MG63 (cell line): ENCODE results near the gene TREH. TPM values are rescaled to one million over a fixed set of nuclear protein-coding genes. Genes with fewer than 3 reads are reported as not detected.

ENCODE experiments used
- DNase-seq: peaks from one replicate; pipeline ENCODE4 v3.0.0-alpha.2; 2020
- H3K27me3 ChIP-seq: fragments of 250-450 bp; sonication (Bioruptor Pico); 2 replicates; pipeline ENCODE4 v1.5.1; 2020; ENCODE audit warnings: mild to moderate bottlenecking, moderate library complexity
- H3K36me3 ChIP-seq: fragments of 250-450 bp; sonication (Bioruptor Pico); 2 replicates; pipeline ENCODE4 v1.5.1; 2020; ENCODE audit warnings: mild to moderate bottlenecking, moderate library complexity
- H3K4me3 ChIP-seq: fragments of 250-450 bp; sonication (Bioruptor Pico); 2 replicates; pipeline ENCODE4 v1.5.1; 2020; ENCODE audit warnings: mild to moderate bottlenecking, moderate library complexity
- H3K9me3 ChIP-seq: fragments of 250-450 bp; sonication (Bioruptor Pico); 2 replicates; pipeline ENCODE4 v1.5.1; 2020; ENCODE audit warnings: mild to moderate bottlenecking, moderate library complexity
- total RNA-seq: library from RNA; depleted of rRNA; stranded (reverse); fragments of >200 nt; shearing (Covaris generic); gene quantifications from 2 replicates; pipeline ENCODE4 v1.2.3, GENCODE V29; 2014; ENCODE audit warnings: low replicate concordance

The TREH gene
- total RNA-seq, 1 experiment from 2014 or later: not detected

DNA sequence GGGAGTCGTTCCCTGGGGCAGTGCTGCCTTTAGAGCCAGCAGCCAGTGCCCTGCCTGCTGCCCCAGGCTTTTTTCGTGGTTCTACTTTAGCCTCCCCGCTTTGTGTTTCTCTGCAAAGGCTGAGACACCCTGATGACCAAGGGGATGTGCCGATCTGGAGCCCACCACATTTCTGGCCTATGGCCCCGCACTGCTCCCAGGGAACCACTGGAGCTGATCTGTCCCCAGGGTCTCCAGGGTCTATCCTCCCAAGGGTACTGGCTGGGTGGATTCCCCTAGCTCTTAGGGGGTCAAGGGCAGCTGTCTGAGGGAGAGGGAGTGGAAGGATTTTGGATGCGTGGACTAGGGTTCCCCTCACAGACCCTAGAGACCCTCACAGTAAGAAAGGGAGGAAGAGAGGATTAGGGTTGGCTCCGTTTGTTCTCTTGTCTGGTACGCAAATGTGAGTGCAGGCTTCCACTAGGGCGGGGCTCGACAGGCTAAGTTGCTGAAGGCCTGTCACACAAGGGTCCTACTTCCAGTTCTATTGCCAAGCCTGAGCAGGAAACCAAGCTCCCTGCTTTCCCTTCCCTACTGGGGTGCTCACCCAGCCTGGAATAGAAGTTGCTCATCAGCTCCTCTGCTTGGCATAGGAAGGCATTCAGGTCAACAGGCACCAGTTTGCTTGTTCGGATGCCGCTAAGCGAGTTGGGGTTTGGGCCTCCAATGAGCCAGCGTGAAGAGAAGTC lies 19.3 kb downstream of the TREH start:
- no peaks in the 10 kb centered on the region for H3K9me3 ChIP-seq
- DNase-seq: no peak
- H3K27me3 ChIP-seq: no peaks in the 10 kb centered on the region
- no peak overlapping the region for H3K4me3 ChIP-seq
- H3K36me3 ChIP-seq: peaks cover 12% of the 10 kb centered on the region

DNA sequence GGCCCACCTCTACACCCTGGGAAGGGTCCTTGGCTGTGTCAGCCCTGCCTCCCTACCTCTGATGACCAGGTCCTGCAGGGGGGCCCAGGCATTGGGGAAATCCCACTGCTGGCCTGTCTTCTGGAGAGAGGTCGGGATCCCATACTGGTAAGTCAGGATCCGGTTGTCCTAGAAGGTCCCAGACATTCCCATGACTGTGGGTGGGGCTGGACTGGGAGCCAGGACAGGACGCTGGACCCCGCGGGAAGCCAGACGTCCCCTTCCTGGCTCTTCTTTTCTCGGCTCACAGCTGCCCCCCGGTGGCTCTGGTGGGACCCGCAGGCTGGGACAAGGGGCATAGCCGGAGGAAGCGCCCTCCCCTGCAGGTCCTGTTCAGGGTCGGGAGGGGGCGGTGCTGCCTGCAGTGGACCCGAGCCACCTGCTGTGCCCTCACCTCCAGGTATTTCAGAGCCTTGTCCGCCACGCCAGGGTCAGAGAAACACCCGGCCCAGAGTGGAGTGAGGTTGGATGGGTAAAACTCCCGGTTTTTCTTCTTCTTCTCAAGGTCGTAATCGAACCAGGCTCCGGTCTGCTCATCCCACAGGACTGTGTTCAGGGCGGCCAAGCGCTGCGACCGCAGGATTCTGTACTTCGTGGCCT lies 20.0 kb downstream of the TREH start:
- Histone ChIP-seq H3K36me3 (peaks cover 16% of the 10 kb centered on the region), H3K27me3 (no peaks in the 10 kb centered on the region), H3K4me3 (no peak overlapping the region), H3K9me3 (no peaks in the 10 kb centered on the region)
- DNase-seq: peak; percentile 82

DNA sequence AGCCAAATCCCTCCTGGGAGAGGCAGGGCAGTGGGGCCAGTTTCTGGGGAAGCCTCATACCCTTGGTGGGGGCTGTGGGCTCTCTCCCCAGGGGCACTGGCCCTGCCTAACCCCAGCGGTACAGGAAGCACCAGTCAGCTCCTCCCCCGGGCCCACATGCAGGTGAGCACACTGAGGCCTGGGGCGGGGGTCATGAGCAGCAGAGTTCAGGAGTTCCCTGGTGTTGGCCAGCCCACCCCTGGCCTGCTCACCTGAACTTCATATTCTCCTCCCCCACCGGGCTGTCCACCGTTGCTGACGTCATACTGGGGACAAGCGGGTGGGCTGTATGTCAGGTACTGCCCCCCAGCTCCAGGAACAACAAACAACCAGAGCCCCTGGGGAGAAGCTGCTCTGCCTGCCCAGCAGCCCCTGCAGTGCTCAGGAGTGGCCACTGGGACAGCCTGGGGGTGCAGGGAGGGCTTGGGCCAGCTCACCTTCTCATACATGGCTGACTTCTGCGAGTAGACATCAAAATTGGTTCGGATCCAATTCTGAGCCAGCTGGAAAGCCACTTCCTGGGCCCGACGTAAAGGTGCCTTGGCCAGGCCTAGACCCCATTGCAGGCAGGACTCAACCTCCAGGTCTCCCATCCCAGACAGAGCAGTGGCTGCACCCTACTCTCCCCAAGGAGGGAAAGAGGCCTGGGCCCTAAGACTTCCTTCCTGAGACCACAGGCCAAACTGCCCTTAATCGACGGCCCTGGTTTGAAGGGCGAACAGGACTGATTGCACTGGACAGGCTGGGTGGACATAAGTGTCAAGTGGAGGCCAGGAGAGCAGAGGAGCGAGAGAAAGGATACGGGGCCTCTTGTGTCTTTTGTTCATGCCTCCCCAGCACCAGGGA lies 20.8 kb downstream of the TREH start:
- Histone ChIP-seq H3K36me3 (peaks cover 17% of the 10 kb centered on the region), H3K27me3 (no peaks in the 10 kb centered on the region), H3K9me3 (no peaks in the 10 kb centered on the region), H3K4me3 (no peak overlapping the region)
- no peak for DNase-seq

DNA sequence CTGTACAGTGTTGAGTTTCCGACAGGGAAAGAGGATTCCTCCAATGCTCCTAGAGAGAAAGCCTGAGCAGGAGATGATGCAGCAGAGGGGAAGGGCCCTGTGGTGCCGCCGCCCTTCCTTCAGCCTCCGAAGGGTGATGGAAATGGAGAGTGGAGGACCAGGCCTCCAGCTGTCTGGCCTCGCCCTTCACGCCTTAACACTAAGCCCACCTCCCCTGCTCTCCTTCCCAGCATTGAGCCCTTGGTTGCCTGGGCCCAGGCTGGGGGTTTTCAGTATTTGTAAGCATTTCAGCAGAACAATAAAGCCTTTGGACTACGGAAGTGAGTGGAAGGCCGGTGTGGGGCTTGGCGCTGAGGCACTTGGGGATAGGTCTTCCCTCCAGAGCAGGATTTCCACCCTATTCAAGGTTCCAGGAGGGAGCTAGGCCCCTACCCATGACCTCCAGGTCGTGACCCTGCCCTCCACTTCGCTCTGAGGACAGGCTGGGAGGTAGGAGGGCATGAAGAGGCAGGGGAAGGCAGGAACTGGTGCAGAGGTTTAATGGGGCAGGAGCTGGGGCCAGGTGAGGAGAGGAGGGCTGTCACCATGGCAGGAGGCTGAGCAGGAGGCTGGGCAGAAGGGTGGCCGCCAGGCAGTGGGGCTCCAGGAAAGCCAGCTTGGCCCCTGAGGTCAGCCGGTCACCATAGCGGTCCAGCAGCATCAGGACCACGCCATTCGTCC lies 21.6 kb downstream of the TREH start:
- no peaks in the 10 kb centered on the region for H3K27me3 ChIP-seq

DNA sequence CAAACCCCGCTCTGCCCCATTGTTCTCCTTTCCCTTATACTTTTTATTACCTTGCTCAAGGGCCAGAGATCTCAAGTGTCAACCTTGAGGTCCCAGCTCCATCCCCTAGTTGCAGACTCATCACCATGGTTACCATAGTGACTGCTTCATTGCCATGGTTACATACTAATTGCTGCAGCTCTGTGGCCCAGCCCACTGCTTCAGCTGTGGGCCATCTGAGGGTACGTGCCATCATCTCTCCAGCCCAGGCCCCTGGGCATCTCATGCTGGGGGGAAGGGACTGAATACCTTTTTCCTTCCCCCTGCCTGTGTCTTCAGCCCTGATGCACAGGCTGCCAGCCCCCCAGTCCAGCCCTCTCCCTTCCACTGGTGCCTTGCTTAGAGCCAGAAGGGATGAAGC lies 22.2 kb downstream of the TREH start:
- DNase-seq: no peak
- no peaks in the 10 kb centered on the region for H3K27me3 ChIP-seq
- no peaks in the 10 kb centered on the region for H3K9me3 ChIP-seq
- peaks cover 25% of the 10 kb centered on the region for H3K36me3 ChIP-seq
- no peak overlapping the region for H3K4me3 ChIP-seq

More for the DNA sequence above, 21.6 kb downstream of the TREH start:
- H3K9me3 ChIP-seq: no peaks in the 10 kb centered on the region
- H3K36me3 ChIP-seq: peaks cover 20% of the 10 kb centered on the region
- H3K4me3 ChIP-seq: no peak overlapping the region
- DNase-seq: no peak

DNA sequence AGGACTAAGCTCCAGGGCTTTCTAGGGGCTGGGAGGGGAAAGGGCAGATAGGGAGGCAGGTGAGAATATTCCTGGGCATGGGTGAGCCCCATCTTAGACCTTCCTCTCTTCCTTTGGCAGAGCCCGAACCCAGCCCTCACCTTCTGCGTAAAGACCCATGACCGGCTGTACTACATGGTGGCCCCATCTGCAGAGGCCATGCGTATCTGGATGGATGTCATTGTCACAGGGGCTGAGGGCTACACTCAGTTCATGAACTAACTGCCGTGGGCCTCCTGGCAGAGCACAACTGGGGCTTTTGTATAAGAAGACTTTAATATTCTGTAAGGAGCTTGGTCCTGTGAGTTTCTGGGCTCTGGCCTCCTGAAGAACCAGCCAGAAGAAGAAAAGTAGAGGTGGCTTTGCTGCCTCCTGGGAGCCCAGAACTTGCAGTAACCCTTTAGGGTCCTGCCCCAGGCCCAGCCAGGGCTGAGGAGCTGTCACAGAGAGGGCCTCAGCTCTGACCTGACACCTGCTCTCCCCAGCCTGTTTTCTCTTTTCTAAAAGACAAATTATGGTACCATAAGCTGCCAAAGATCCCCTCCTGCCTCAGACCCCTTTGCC lies 22.8 kb downstream of the TREH start:
- no peak for DNase-seq
- Histone ChIP-seq H3K36me3 (peaks cover 29% of the 10 kb centered on the region), H3K27me3 (no peaks in the 10 kb centered on the region), H3K4me3 (no peak overlapping the region), H3K9me3 (no peaks in the 10 kb centered on the region)

DNA sequence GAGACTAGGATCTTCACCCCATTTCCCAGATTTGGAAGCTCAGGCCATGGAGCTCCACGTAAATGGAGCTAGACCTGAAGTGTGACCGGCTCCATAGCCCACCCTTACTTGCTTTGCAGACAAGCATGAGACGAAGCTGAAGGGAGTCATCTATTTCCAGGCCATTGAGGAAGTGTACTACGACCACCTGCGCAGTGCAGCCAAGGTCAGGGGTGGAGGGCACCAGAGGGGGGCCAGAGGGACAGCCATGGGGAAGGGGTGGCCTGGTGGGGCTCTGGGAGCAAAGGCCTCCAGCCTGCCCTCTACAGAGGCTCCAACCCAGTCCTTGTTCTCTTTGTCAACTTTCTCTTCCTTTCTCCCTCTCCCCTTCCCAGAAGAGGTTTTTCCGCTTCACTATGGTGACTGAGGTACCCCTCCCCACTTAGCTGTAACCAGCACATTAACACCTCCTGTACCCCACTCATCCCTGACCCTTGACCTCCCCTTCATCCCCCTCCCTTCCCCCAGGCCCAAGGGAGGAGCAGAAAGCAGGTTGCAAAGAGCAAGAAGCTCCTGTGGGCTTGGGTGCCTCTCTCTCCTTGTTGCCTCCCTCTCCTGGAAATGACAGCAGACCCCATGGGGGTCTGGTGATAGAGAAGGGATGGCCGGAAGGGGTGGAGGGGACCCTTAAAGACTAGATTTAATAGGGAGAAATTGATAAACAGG lies 23.8 kb downstream of the TREH start:
- no peak overlapping the region for H3K4me3 ChIP-seq
- H3K27me3 ChIP-seq: no peaks in the 10 kb centered on the region
- no peaks in the 10 kb centered on the region for H3K9me3 ChIP-seq
- no peak for DNase-seq
- peaks cover 35% of the 10 kb centered on the region for H3K36me3 ChIP-seq

DNA sequence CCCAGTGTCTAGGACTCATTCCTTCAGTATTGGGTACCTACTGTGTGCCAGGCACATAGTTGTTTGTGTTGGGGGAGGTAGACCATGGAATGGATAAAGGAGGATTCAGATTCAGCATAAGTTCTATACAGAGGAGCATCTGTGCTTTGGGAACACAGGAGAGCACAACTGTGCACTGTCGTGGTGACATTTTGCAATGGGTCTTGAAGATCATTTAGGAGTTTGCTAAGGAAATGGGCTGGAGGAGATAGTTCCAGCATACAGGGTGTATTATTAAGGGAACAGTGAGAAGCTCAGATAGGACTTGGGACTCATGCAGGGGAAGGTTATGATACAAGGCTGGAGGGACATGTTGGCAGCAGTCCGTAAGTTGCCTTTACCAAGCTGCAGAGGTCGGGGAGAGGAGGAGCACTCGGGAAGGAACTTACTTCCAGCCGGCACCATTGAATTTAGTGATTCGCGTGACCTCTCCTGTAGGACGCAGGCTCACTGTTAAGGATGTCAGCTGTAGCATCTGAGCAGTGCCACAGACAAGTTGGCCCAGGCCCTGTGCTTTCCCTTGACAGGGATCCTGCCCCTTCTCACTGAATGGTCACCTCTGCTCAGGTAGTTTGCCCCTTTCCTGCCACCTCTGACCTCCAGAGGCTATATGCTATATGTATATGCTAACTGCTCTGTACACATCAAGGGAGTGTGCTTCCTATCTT lies 25.6 kb downstream of the TREH start:
- no peak overlapping the region for H3K4me3 ChIP-seq
- H3K9me3 ChIP-seq: no peaks in the 10 kb centered on the region
- H3K27me3 ChIP-seq: no peaks in the 10 kb centered on the region
- peaks cover 50% of the 10 kb centered on the region for H3K36me3 ChIP-seq
- DNase-seq: no peak

DNA sequence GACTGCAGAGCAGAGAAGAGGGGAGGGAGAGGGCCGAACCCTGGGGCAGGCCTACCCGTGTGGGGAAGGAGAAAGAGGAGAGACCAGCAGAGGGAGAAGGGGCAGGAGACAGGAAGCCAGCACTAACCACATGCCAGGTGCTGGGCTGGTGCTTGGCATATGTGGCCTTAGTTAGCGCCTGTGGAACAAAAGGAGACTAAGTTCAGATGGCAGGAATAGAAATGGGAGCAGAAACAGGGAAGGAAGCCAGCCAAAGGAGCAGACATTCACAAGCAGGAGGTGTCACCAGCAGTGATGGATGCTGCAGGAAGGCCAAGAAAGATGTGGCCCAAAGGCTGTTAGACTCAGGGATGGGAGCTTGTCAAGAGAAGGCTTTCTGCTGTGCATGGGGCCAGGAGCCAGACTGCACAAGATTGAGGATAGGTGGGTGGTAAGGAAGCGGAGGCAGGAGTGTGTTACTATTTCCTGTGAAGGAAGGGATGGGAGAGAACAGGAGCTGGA lies 26.7 kb downstream of the TREH start:
- no peak overlapping the region for H3K4me3 ChIP-seq
- peaks cover 59% of the 10 kb centered on the region for H3K36me3 ChIP-seq
- no peaks in the 10 kb centered on the region for H3K9me3 ChIP-seq
- DNase-seq: no peak
- H3K27me3 ChIP-seq: no peaks in the 10 kb centered on the region

DNA sequence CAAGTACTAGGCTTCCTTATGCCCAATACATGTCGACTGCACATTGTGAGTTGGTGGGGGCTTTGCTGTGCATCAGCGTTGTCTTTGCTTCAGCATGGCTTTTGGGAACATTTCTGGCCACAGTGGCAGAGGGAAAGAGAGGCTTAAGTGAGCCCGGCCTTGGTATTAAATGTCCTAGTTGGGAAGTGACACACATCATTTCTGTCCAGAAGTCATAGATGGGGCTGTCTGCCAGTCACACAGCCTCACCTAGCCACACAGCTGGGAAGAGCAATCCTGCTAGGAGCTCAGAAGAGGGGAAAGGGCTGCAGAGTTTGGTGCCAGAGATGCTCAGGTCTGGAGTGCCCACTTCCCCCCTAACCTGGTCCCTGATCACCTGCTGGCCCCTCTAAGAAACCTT lies 27.6 kb downstream of the TREH start:
- peaks cover 68% of the 10 kb centered on the region for H3K36me3 ChIP-seq
- no peaks in the 10 kb centered on the region for H3K9me3 ChIP-seq
- no peak overlapping the region for H3K4me3 ChIP-seq
- H3K27me3 ChIP-seq: no peaks in the 10 kb centered on the region
- no peak for DNase-seq

DNA sequence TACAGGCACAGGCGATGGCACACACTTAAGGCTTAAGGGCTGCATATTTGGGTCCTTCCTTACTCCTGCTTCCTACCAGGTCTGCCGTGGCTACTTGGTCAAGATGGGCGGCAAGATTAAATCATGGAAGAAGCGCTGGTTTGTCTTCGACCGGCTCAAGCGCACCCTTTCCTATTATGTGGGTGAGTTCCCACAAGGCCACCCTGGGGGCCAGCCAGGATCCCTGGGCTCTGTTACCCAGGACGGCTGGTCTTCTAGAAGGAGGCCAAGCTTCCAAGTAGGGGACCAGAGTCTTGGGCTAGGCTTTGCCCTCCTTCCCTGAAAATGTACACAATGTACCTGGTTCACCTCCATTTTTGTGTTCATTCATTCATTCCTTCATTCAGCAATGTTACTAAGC lies 29.1 kb downstream of the TREH start:
- Histone ChIP-seq H3K27me3 (no peaks in the 10 kb centered on the region), H3K36me3 (peaks cover 67% of the 10 kb centered on the region), H3K4me3 (no peak overlapping the region), H3K9me3 (no peaks in the 10 kb centered on the region)
- DNase-seq: no peak

DNA sequence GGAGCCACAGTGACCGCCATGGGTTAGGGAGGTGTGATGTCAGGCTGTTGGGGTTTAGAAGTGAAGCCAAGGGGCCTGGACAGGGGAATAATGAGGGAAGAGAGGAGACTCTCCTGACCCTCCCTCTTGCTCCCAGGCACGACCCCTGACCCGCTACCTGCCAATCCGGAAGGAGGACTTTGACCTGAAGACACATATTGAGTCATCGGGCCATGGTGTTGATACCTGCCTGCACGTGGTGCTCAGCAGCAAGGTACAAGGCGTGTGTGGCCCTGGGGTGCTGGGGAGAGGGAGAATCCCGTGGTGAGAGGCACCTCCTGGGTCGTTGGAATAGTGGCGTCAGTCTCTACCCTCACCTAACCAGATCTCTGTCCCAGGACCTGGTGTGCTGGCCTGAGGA lies 29.5 kb downstream of the TREH start:
- H3K9me3 ChIP-seq: no peaks in the 10 kb centered on the region
- no peaks in the 10 kb centered on the region for H3K27me3 ChIP-seq
- DNase-seq: no peak
- no peak overlapping the region for H3K4me3 ChIP-seq
- peaks cover 63% of the 10 kb centered on the region for H3K36me3 ChIP-seq

DNA sequence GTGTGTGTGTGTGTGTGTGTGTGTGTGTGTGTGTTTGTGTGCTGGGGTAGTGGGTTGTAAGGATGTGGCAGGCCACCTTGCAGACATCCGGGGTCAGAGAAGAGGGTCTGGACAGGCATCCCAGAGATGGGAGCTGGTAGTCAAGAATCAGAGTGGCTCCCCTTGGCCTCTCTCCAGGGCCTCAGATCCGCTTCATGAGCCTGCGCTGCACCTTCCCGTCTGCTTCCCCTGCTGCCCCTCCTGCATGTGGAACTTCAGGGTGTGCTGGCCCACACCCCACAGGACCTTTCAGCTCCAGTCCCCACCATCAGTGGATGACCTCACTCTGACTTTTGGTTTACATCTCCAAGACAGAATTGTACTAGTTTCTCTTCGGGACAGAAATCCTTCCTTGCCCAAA lies 31.2 kb downstream of the TREH start:
- H3K27me3 ChIP-seq: no peaks in the 10 kb centered on the region
- H3K4me3 ChIP-seq: no peak overlapping the region
- DNase-seq: no peak
- no peaks in the 10 kb centered on the region for H3K9me3 ChIP-seq
- H3K36me3 ChIP-seq: peaks cover 60% of the 10 kb centered on the region

DNA sequence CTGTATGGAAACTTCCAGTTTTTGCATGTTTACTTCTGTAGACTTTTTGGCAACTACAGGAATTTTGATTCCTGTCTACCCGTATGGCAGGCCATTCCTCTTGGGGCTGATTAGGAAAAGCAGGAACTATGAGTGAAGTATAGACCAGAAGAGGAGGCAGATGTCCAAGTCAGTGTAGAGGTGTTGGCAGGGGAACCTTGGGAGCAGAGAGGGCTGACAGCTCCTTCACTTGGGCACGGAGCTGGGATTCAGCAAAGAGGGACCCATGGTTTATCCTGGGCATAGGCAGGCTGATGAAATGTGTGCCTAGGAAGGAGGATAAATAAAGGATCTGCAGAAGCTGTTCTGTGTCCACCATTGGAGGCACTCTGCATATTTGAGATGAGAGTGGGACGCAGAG lies 33.1 kb downstream of the TREH start:
- H3K27me3 ChIP-seq: no peaks in the 10 kb centered on the region
- no peaks in the 10 kb centered on the region for H3K9me3 ChIP-seq
- peaks cover 62% of the 10 kb centered on the region for H3K36me3 ChIP-seq
- no peak for DNase-seq
- H3K4me3 ChIP-seq: no peak overlapping the region

DNA sequence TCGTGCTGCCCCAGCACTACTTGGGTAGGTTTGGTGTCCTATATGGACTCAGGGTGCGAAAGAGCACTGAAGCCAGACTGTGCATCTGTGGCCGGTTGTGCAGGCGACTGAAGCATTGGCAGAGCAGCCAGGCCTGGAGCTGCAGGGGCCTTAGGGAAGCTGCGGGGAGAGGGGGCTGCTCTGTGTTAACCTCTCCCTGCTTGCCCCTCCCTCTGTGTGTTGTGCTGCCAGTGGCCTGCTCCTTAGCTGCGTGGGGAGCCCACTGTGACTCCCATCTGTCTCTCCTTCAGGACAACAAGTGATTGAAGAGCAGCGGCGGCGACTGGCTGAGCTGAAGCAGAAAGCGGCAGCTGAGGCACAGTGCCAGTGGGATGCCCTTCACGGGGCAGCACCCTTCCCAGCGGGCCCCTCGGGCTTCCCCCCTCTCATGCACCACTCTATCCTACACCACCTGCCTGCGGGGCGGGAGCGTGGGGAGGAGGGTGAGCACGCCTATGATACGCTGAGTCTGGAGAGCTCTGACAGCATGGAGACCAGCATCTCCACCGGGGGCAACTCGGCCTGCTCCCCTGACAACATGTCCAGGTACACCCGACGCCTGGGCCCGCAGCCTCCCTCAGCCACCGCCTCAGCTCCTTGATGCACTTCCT lies 34.3 kb downstream of the TREH start:
- peaks cover 59% of the 10 kb centered on the region for H3K36me3 ChIP-seq
- no peaks in the 10 kb centered on the region for H3K9me3 ChIP-seq
- H3K4me3 ChIP-seq: no peak overlapping the region

More for the DNA sequence above, 34.3 kb downstream of the TREH start:
- no peaks in the 10 kb centered on the region for H3K27me3 ChIP-seq
- no peak for DNase-seq
